CD4-positive, alpha-beta T cell treated with Interleukin-17A for 4 hours (primary cell): Measurements from ENCODE around the gene CDY1.
"Not testable (repeated sequence)": the region's sequence is repeated elsewhere in the genome, so short reads cannot be mapped to it uniquely, and the experiment has no call there.

Experiments
- DNase-seq: peaks from one replicate; pipeline ENCODE4 v3.0.0-alpha.2; 2020; ENCODE audit warnings: mixed read lengths

CDY1 gene, protein sequence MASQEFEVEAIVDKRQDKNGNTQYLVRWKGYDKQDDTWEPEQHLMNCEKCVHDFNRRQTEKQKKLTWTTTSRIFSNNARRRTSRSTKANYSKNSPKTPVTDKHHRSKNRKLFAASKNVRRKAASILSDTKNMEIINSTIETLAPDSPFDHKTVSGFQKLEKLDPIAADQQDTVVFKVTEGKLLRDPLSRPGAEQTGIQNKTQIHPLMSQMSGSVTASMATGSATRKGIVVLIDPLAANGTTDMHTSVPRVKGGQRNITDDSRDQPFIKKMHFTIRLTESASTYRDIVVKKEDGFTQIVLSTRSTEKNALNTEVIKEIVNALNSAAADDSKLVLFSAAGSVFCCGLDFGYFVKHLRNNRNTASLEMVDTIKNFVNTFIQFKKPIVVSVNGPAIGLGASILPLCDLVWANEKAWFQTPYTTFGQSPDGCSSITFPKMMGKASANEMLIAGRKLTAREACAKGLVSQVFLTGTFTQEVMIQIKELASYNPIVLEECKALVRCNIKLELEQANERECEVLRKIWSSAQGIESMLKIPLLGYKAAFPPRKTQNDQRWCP

DNA sequence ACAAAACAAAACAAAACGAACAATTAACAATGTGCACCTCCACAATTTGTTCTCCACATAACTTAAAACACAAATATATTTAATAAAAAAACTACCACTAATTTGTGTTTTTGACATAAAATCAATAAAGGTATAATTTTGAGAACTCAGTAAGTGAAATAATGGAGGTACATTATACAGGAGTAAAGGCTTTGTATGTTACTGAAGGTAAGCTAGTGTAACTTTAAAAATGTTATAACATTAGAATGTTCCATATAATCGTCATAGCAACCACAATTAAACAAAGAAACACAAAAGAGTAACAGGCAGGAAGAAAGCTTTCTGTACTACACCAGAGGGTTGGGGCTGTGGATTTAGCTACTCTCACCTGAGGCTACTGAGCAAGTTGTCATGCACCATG is at the start of gene CDY1:
Gene CDY1, plus strand, starts transcription at position 301 of the 400 bp plus-strand sequence. CDS start 326 bp downstream, outside the sequence.
- not testable (repeated sequence) for DNase-seq

DNA sequence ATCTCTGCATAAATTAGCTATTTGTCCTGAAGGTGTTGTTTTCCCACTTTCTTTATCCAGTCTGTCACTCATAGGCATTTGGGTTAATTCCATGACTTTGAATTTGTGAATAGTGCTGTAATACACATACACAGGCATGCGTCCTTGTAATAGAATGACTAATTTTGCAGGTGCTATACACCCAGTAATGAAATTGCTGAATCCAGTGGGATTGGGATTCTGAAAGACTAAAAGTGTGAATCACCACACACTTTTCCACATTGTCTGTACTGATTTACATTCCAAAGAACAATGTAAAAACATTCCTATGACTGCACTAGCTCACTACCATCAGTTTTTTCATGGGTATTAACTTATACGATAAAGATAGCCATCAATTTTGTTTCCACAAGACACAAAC is 28.6 kb upstream of the CDY1 start:
- DNase-seq = not testable (repeated sequence)

DNA sequence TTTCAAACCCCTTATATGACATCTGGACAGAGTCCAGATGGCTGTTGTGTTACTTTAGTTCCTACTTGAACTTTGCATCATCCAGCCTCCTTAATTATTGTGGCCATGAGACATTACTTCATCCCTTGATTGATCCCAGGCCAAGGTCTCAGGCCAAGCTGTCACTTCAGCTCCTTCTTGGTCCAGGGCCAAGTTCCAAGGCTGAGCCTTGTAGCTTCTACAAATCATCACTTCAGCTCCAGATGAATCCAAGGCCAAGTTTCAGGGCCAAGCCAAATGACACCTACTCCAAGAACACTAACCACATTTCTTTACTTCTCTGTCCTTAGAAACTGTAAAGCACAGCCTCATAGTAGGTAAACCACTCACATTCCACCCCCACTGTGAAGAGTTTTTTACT is 1.7 kb upstream of the CDY1 start:
- DNase-seq = not testable (repeated sequence)

DNA sequence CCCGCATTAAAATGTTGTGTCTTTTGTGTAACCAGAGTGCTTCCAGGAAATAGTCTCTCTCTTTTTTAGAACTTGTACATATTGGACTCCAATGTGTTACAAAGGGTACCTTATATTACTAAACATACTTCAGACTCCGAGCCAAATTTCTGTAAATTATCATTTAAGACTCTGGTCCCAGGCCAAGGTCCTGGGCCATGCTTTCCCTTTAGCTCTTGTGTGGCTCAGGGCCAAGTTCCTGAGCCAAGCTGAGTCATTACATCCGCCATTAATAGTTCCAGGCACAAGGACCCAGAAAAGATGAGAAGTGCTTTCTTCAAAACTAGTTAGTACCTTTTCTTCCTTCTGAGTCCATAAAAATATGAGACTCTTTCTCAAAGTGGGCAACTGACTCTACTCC is 4.6 kb downstream of the CDY1 start:
- DNase-seq = not testable (repeated sequence)

DNA sequence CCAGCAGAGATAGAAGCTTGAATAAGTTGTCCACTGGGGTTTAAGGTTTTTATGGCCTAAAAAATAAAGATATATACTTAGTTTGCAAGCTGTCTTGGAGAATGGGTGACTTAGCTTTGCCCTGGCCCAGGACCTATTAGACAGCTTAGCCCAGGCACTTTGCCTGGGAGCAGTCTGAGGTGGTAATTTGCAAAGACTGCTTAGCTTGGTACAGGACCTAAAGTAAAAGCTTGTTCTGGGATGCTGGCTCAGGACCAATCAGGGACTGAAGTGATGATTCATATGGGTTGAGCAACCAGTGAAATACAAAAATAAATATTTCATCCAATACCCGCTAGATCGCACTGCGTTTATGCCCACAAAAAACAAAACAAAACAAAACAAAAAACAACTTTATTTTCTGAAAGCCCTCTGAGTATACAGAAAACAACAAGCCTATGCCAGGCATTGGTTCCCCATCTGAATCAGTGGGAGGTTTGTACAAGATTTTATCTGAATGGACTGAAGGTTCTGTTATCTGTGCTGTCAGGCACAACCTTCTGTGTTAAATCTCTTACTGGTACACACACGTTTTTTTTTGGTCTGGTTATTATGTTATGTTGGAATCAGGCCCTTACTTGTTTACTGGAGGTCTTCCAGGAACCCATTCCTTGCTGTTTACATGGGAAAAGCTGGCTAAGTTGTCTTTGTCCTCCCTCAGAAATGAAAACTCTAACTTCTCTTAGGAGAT is 8.6 kb downstream of the CDY1 start:
- DNase-seq = not testable (repeated sequence)

DNA sequence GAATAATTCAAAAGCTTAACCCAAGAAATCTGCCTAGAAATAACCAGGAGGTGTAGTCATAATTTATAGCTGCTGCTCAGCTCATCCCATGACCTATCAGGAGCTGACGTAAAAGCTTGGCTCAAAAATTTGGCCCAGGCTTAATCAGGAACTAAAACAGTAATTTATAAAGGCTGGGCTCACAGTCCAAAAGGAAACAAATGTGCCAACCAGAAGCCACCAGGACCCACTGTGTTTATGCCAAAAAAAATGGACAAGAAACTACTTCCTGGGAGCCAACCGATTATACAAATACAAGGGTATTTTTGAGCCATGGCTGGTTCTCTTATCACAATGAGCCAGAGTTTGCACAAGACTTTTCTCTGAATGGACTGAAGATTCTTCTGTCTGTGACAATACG is 17.9 kb downstream of the CDY1 start:
- not testable (repeated sequence) for DNase-seq

DNA sequence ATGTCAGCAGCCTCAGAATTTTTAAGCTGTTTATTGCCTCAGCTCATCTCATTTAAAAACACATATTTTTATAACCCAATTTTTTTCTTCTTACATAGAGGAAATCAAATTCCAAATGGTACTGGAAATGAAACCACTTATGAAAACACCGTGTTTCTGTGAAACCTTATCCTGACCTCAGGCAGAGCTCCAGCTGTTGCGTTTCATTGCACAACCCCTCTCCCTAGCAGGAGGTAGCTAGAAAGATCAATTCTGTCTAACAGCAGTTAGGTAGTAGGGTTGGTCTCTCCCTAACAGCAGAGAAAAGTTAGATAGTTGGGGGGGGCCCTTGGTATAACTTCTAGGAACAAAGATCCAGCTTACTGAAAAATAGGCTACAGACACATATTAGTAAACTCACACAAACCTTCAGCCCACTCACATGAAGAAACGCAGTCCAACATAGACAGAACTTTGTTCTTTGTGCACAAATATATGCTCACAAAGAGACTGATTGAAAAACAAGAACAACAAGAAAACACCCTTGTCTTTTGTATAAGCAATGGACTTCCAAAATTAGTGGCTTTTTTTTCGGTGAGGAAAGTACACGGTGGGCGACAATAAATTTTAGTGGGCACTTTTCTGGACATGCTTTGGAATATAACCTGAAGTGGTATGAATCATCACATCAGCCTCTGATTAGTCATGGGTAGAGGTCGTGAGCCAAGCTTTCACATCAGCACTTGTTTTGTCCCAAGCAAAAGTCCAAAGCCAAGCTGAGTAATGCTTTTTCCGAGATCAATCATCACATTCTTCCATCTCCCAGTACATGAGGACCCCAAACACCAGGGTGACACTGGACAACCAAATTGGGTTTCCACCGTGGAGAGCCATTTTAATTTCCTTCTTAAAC is 21.4 kb downstream of the CDY1 start:
- not testable (repeated sequence) for DNase-seq
